ENCODE results near the gene KIF3B.

- TF ChIP-seq TARDBP (IDR thresholded peaks at IDR 0.05) (no peak), CTBP1 (IDR thresholded peaks at IDR 0.05; ENCODE audit: borderline replicate concordance) (no peak), FOXK2 (IDR thresholded peaks at IDR 0.05) (no peak)
Observed at GRCh38 chr20:32333181-32333987, 55.9 kb downstream of the KIF3B start.

Measured in HEK293T (cell line).